T-helper 2 cell treated with Interferon-gamma antibody and Interleukin-4, amounts not matched to agents 5 μg/mL and 100 μg/mL, for 36 hours (primary cell): ENCODE data around the gene NFE2L3.
"Not testable (repeated sequence)": the region's sequence is repeated elsewhere in the genome, so short reads cannot be mapped to it uniquely, and the experiment has no call there.

Source experiments
- DNase-seq: peaks from one replicate; pipeline ENCODE4 v3.0.0; 2021; ENCODE audit warnings: low spot score
- H3K27ac Mint-ChIP-seq: one replicate; pipeline ENCODE4 v1.8.0; 2021; ENCODE audit warnings: mild to moderate bottlenecking, mixed read lengths
- H3K27me3 Mint-ChIP-seq: one replicate; pipeline ENCODE4 v1.8.0; 2021; ENCODE audit warnings: low read depth, mixed read lengths
- H3K36me3 Mint-ChIP-seq: one replicate; pipeline ENCODE4 v1.8.0; 2021; ENCODE audit warnings: low read depth, mixed read lengths
- H3K4me1 Mint-ChIP-seq: one replicate; pipeline ENCODE4 v1.8.0; 2021; ENCODE audit warnings: low read depth, mixed read lengths
- H3K4me3 Mint-ChIP-seq: one replicate; pipeline ENCODE4 v1.8.0; 2022; ENCODE audit warnings: mild to moderate bottlenecking, moderate library complexity, mixed read lengths
- H3K9me3 Mint-ChIP-seq: one replicate; pipeline ENCODE4 v1.8.0; 2021; ENCODE audit warnings: mixed read lengths

NFE2L3 gene

GRCh38 chr7:26151953-26152781, at the start of gene NFE2L3:
Gene NFE2L3, plus strand, starts transcription at chr7:26152198. Its CDS starts 301 bp downstream, at chr7:26152499.
- H3K27me3 Mint-ChIP-seq = no peaks in the 10 kb centered on the region
- H3K4me3 Mint-ChIP-seq = peak within 1 kb of the TSS; percentile 95
- no peaks in the 10 kb centered on the region for H3K9me3 Mint-ChIP-seq
- peaks cover 43% of the 10 kb centered on the region for H3K4me1 Mint-ChIP-seq
- peak; percentile 87 for DNase-seq
- H3K36me3 Mint-ChIP-seq = peaks cover 4% of the 10 kb centered on the region
- peak within 1 kb of the TSS; percentile 91 for H3K27ac Mint-ChIP-seq

- Mint-ChIP-seq H3K4me3 (no peak overlapping the region), H3K27ac (no peak overlapping the region), H3K9me3 (no peaks in the 10 kb centered on the region), H3K36me3 (no peaks in the 10 kb centered on the region), H3K27me3 (no peaks in the 10 kb centered on the region), H3K4me1 (peaks cover 18% of the 10 kb centered on the region)
- DNase-seq = no peak
Measured at GRCh38 chr7:26103596-26103995, 48.4 kb upstream of the NFE2L3 start.

GRCh38 chr7:26105236-26105635, 46.8 kb upstream of the NFE2L3 start:
- no peaks in the 10 kb centered on the region for H3K9me3 Mint-ChIP-seq
- H3K36me3 Mint-ChIP-seq = no peaks in the 10 kb centered on the region
- peaks cover 12% of the 10 kb centered on the region for H3K4me1 Mint-ChIP-seq
- no peak overlapping the region for H3K27ac Mint-ChIP-seq
- no peak overlapping the region for H3K4me3 Mint-ChIP-seq
- H3K27me3 Mint-ChIP-seq = no peaks in the 10 kb centered on the region
- DNase-seq = no peak

- Mint-ChIP-seq H3K27ac (no peak overlapping the region), H3K4me1 (peaks cover 12% of the 10 kb centered on the region), H3K36me3 (no peaks in the 10 kb centered on the region), H3K9me3 (no peaks in the 10 kb centered on the region), H3K27me3 (no peaks in the 10 kb centered on the region), H3K4me3 (no peak overlapping the region)
- no peak for DNase-seq
Measured at GRCh38 chr7:26105931-26106330, 46.1 kb upstream of the NFE2L3 start.

GRCh38 chr7:26112203-26112740, 39.7 kb upstream of the NFE2L3 start:
- H3K27me3 Mint-ChIP-seq = peaks cover 5% of the 10 kb centered on the region
- H3K4me3 Mint-ChIP-seq = no peak overlapping the region
- H3K27ac Mint-ChIP-seq = no peak overlapping the region
- no peaks in the 10 kb centered on the region for H3K36me3 Mint-ChIP-seq
- peaks cover 8% of the 10 kb centered on the region for H3K4me1 Mint-ChIP-seq
- H3K9me3 Mint-ChIP-seq = no peaks in the 10 kb centered on the region
- no peak for DNase-seq

GRCh38 chr7:26115650-26116049, 36.3 kb upstream of the NFE2L3 start:
- no peak overlapping the region for H3K4me3 Mint-ChIP-seq
- H3K36me3 Mint-ChIP-seq = no peaks in the 10 kb centered on the region
- H3K9me3 Mint-ChIP-seq = no peaks in the 10 kb centered on the region
- H3K27ac Mint-ChIP-seq = no peak overlapping the region
- no peak for DNase-seq
- H3K27me3 Mint-ChIP-seq = peaks cover 8% of the 10 kb centered on the region
- H3K4me1 Mint-ChIP-seq = peaks cover 9% of the 10 kb centered on the region

GRCh38 chr7:26117142-26117807, 34.7 kb upstream of the NFE2L3 start:
- H3K27ac Mint-ChIP-seq = no peak overlapping the region
- H3K27me3 Mint-ChIP-seq = peaks cover 11% of the 10 kb centered on the region
- DNase-seq = no peak
- H3K4me3 Mint-ChIP-seq = no peak overlapping the region
- peaks cover 3% of the 10 kb centered on the region for H3K4me1 Mint-ChIP-seq
- H3K36me3 Mint-ChIP-seq = no peaks in the 10 kb centered on the region
- H3K9me3 Mint-ChIP-seq = no peaks in the 10 kb centered on the region

- Mint-ChIP-seq H3K27me3 (peaks cover 11% of the 10 kb centered on the region), H3K4me3 (no peak overlapping the region), H3K36me3 (no peaks in the 10 kb centered on the region), H3K4me1 (peaks cover 3% of the 10 kb centered on the region), H3K9me3 (no peaks in the 10 kb centered on the region), H3K27ac (no peak overlapping the region)
- no peak for DNase-seq
Measured at GRCh38 chr7:26117970-26118369, 34.0 kb upstream of the NFE2L3 start.

- Mint-ChIP-seq H3K4me3 (no peak overlapping the region), H3K4me1 (no peaks in the 10 kb centered on the region), H3K27ac (no peak overlapping the region), H3K9me3 (no peaks in the 10 kb centered on the region), H3K36me3 (no peaks in the 10 kb centered on the region), H3K27me3 (peaks cover 6% of the 10 kb centered on the region)
- DNase-seq = no peak
Measured at GRCh38 chr7:26122745-26123144, 29.3 kb upstream of the NFE2L3 start.

- not testable (repeated sequence) for H3K9me3 Mint-ChIP-seq, H3K36me3 Mint-ChIP-seq, DNase-seq, H3K4me3 Mint-ChIP-seq, H3K4me1 Mint-ChIP-seq, H3K27me3 Mint-ChIP-seq, H3K27ac Mint-ChIP-seq
Measured at GRCh38 chr7:26124775-26125174, 27.2 kb upstream of the NFE2L3 start.

- H3K9me3 Mint-ChIP-seq = no peaks in the 10 kb centered on the region
- no peak for DNase-seq
- H3K4me3 Mint-ChIP-seq = no peak overlapping the region
- peaks cover 15% of the 10 kb centered on the region for H3K27me3 Mint-ChIP-seq
- H3K4me1 Mint-ChIP-seq = no peaks in the 10 kb centered on the region
- no peaks in the 10 kb centered on the region for H3K36me3 Mint-ChIP-seq
- H3K27ac Mint-ChIP-seq = no peak overlapping the region
Measured at GRCh38 chr7:26127411-26127810, 24.6 kb upstream of the NFE2L3 start.

GRCh38 chr7:26131056-26131589, 20.9 kb upstream of the NFE2L3 start:
- Mint-ChIP-seq H3K4me3 (no peak overlapping the region), H3K36me3 (no peaks in the 10 kb centered on the region), H3K4me1 (no peaks in the 10 kb centered on the region), H3K27ac (no peak overlapping the region), H3K9me3 (no peaks in the 10 kb centered on the region), H3K27me3 (peaks cover 36% of the 10 kb centered on the region)
- DNase-seq = no peak

GRCh38 chr7:26135076-26135475, 16.9 kb upstream of the NFE2L3 start:
- Mint-ChIP-seq H3K36me3 (no peaks in the 10 kb centered on the region), H3K27me3 (peaks cover 36% of the 10 kb centered on the region), H3K4me1 (no peaks in the 10 kb centered on the region), H3K27ac (no peak overlapping the region), H3K4me3 (no peak overlapping the region), H3K9me3 (no peaks in the 10 kb centered on the region)
- no peak for DNase-seq

GRCh38 chr7:26135551-26135950, 16.4 kb upstream of the NFE2L3 start:
- Mint-ChIP-seq H3K9me3 (no peaks in the 10 kb centered on the region), H3K4me3 (no peak overlapping the region), H3K36me3 (no peaks in the 10 kb centered on the region), H3K4me1 (no peaks in the 10 kb centered on the region), H3K27ac (no peak overlapping the region), H3K27me3 (peaks cover 35% of the 10 kb centered on the region)
- no peak for DNase-seq
